Measurements from ENCODE around the gene SEMA5B.

SEMA5B gene

DNA sequence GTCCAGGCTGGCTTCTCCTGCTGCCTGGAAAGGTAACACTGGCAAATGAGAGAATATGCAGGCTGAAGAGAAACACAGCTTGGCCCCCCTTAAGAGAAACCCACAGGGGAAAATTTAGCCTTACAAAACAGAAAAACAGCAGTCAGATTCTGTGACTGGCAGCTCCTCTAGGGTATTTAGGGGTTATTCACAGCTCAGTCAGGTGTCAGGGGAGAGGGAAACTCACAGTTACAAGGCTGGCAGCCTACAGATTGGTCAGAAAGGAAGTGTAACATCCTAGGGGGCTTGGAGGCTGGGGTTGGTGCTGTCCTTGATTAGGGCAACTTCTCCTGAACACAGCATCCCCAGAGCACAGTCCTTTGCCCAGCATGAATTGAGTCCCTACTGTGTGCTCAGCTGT lies 81.4 kb downstream of the SEMA5B start:
- DNase-seq (ENCODE audit: low read depth in 2 of 2), result no peak

DNA sequence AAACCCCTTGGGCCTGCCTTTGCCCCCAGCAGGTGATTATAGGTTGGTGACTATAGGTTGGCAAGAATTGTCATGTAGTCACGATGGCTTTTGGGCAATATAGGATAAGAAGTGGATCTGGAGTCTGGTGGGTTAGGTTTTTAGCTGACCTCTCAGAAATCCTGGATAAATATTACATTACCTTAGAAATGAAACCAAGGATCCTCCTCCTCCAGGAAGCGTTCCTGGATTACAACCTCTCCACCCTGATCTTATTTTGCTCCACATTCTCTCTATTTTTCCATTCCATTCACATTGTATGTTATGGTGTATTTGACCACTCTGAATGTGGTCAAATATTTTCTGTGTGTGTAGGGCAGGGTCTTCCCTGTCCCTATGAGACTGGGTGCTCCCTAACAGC lies 82.3 kb downstream of the SEMA5B start:
- DNase-seq (ENCODE audit: low read depth in 2 of 2), result no peak

DNA sequence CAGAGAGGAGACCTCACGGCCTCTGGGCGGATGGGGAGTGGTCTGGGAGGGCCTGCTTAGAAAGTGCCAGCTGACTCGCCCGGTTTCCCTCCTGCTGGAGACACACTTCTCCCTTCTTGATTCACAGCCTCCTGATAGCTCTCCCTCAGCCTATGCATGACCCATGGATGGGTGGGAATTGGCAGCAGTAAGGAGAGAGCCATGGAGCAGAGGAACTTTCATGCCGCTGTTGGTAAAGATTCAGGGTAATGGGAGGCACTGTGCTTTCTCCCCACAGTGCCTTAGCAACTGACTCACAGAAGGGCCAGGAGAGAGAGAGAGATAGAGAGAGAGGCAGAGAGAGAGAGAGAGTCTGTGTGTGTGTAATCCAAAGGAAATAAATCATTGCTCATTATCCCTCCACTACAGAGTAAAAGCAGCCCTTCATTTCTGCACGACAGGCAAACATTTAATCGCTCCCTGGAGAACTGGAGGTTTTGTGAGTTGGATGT lies 82.8 kb downstream of the SEMA5B start:
- DNase-seq (ENCODE audit: low read depth in 2 of 2), result no peak

DNA sequence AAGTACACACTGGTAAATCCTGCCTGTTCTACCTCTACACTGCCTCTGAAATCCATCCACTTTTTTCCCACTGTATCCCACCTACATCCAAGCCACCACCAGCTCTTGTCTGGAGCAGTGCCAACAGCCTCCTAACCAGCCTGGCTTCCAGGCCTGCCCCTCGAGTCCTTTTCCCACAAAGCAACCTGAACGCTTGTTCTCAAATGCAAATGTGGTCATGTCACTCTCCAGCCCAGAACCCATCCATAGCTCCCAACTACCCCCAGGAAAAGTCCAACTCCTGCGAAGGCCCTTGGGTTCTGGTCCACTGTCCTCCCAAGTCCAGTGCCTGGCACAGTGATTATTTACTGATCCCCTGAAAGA lies 83.8 kb downstream of the SEMA5B start:
- DNase-seq (ENCODE audit: low read depth in 2 of 2), result no peak

DNA sequence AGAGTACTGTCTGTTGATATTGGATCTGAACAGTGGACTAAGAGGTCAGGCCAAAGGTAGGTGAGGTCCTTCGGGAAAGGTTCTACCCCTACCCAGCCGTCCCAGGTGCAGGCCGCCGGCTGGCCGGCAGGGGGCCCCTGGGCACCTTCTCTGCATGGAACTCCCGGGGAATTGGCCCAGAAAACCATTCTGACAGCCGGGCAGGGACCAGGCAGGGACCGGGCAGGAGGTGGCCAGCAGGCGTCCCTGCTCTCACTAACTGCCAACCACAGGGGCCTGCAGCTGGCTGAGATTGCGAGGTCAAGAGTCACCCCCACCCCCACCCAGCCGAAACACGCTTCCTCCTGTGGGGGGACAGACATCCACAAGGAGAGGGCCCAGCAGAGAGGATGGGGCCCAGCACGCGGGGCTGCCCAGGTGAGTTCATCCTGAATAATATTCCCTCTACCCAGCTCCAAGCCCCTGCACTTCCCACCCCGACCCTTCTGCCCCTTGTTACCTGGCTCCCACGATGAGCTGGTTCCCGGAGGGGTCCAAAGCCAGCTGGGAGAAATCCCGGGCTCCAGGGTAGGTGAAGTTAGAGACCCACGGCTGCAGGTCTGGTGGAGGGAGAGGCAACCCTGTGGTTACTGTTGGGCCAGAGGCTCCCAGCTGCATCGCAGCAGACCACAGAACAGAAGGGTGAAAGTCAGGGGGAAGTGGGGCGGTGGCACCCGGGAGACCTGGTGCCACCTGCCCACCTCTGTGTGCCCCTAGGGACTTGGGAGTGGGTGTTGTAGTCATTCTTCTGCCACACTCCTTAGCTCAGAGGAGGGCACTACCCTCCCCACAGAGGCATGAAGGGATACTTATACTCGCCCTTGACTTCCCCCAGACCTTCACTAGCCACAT lies 84.4 kb downstream of the SEMA5B start:
- no peak for DNase-seq (ENCODE audit: low read depth in 2 of 2)

DNA sequence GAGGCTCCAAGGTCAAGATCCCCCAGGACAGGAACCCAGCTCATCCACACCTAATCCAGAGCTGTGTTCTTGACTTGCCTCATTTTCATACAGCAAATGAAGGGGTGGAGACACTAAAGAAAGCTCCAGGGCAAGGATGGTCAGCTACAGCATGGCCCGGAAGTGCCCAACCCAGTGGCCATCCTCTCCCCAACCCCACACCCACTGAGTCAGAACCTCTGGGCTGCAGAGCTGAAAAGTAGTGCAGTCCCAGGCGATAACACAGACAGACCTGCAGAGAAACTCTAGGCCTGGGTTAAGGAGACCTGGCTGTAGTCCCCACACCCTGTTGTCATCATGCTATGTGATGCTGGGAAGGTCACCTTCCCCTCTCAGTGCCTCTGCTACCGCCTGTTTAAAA lies 85.3 kb downstream of the SEMA5B start:
- no peak for DNase-seq (ENCODE audit: low read depth in 2 of 2)

DNA sequence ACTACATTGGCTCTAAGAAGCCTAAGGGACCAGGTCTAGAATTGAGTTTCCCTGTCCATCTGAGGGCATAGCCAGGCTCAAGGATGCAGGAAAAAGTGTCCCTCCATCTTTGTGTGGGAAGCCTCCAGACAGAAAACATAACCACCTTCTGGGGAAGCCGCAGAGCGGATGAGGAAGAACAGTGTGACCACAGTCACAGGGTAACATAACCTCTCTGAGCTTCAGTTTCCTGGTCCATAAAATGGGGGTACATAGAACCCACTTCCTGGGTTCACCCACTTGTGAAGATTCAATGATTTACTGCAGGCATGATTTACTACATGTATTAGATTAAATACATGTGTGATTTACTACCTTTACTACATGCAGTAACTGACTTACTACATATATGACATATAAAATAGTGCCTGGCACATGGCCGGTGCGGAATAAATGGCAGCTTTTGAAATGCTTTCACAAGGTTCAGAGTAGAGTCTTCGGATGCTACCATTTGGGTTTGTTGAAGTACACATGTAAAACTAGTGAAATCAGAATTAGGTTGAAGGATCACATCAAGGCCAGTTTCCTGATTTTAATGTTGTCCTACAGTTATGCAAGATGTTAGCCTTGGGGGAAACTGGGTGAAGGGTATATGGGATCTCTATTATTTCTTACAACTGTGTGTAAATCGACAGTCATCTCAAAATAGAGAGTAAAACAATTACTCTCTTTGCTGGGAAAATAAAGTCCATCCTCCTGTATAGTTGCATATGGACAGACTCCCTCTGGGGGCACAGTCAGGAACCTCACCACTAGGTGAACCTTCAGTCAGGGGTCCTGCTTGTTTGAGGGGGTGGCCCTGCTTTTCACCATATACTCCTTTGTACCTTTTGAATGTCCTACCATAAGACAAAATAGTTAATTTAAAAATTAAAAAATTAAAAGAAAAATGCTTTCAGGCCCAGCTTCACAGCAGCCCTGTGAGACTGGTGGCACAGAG lies 86.0 kb downstream of the SEMA5B start:
- DNase-seq (ENCODE audit: low read depth in 2 of 2), result no peak

DNA sequence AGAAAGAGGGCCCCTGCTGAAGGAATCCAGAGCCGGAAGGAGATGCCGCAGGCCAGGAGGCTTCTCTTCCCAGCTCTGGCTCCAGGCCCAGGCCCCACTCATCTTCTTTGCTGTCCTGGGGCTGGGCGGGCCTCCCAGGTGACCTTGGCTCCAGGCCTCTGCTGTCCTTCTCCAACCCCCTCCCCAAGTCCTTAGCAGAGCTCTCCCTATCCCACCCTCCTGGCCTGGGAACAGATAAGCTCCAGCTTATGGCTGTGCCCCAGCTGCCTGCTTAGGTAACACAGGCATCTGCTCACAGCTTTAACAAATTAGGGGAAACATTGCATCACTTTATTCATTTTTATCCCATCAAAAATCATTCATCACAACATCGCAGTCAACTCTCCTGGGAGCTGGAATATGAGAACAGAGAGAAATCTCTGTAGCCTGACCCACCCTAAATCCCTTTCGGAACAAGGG lies 86.9 kb downstream of the SEMA5B start:
- DNase-seq (ENCODE audit: low read depth in 2 of 2), result no peak

DNA sequence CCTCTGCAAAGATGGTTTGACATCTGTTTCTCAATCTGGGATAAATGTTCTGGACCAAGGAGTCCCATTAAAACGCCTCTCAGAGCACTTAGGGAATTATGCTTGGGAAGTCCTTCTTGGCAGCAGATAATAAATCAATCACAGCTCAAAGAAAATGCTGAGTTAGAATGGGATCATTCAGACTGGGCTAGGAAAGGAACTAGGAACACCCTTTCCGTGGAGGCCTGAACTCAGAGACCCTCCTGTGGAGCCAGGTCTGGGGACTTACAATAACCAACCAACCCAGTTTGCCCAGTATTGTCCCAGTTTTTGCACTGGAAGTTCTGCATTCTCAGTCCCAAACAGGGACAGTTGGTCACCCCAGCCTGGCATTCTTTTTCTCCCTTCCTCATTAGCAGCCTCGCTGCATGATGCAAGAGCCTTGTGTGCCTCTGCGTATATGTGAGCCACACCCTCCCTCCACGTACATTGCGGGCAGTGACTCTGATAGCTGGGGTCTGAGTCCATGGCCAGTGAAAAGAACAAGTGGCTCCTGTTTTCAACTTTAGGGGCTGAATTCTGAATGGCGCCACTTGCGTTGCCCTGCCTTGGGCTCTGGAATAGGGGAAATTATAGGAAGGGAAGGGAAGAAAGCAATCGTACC lies 88.7 kb downstream of the SEMA5B start:
- DNase-seq (ENCODE audit: low read depth in 2 of 2), result no peak

DNA sequence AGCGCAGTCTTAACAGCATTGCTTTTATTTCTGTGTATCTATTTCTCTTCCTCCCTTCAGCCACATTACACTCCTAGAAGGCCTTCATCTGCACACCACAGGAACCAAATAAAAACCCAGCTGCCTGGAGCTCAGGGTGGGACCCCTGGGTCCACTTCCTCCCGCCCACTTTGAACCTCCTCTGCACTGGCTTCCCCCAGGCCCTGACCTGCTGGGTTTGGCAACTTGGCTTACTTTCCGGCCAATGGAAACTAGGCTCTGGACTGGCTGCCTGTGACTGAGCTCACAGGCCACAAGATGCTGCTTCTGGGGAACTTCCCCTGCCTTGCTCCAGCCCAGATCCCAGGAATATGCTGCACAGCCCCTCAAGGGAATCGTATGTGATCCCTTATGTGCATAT lies 89.8 kb downstream of the SEMA5B start:
- no peak for DNase-seq (ENCODE audit: low read depth in 2 of 2)

DNA sequence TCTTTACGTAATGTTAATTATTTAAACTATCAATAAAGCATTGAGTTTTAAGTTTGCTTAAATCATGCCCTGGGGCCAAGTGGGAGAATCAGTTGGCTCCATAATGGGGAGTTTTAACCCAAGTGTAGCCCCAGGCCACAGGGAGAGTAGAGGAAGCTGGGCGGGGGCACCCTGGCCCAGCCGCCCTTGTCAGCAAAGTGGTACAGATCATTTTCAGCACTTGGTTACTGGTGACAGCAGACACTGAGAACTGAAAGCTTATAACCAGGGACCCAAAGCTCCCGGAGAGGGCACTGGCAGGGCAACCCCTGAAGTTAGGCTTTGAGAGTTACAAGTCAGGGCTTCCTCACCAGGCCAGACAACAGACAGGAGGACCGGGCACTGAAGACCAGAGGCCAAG lies 90.6 kb downstream of the SEMA5B start:
- DNase-seq (ENCODE audit: low read depth in 2 of 2), result no peak

DNA sequence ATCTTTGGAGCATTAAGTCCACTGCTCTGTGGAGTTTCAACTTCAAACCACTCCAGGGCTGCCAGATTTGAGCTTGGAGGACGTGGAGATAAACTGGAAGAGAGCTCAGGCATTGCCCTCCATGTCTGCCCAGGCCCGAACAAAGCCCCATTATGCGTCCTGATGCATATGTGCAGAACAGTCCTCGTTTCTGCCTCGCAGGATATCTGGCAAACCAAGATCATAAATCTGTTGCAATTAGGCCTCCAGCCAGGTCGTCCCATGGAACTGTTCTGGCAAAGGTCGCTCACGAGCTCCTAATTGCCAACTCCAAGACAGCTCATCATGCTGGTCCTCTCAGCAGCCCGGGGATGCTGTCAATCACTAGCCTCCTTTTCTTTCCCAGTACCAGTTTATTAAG lies 91.2 kb downstream of the SEMA5B start:
- no peak for DNase-seq (ENCODE audit: low read depth in 2 of 2)

DNA sequence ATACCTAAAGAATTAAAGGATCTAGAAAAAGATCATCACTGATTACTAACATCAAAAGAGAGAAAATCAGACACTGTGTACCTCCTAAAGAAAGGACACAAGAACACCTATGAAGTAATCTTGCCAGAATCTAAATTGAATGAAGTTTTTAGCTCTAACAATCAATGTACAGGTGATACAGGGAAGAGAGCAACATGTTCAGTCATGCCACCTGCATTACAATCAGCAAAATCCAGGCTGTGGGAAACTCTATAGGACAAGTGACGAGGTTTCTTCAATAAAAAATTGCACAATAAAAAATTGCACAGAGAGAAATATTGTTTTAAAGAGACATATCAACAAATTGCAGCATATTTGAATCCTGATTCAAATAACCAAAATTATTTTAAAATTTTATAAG lies 93.3 kb downstream of the SEMA5B start:
- DNase-seq (ENCODE audit: low read depth in 2 of 2), result no peak

DNA sequence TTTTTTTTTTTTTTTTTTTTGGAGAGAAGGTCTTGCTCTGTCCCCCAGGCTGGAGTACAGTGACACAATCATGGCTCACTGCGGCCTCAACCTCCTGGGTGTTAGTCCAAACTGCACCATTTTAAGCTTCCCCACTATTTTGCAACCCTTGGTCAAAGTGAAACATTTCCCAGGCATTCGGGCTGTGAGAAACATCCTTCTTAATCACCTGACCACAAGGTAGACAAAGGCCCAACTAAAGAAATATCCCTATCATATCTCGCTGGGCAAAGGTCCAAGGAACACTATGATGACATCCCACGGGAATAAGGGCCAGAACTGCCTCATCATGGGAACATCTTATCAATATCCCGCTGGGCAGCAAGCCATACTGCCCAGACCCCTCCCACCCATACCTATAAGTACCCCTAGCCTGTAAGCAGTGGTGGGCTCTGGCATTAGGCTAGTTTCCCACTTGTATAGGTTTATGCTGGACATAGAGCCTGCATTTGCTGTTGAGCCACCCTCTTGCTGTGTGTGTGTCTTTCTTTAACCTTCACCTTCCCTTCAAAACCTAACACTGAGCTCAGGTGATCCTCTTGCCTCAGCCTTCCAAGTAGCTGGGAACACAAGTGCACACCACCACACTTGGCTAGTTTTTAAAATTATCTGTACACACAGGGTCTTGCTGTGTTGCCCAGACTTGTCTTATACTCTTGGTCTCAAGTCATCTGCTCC lies 95.2 kb downstream of the SEMA5B start:
- no peak for DNase-seq (ENCODE audit: low read depth in 2 of 2)

DNA sequence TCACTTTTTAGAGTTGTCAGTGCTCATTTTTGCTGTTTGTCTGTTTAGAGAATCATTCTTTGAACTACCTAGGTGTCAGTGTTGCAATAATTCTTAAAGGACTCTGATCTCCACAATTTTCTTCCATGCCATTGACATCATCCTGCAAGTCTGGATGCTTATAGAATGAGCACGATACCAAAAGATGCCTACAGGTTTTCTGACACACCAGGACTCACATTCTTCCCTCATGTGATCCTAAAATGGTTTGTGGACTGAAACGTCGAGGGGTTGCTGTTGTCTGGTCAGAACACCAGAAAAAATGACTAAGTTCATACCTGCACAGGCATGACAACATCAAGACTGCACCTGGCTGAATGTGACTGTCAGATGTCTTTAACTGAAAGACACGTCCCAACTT lies 95.9 kb downstream of the SEMA5B start:
- DNase-seq (ENCODE audit: low read depth in 2 of 2), result no peak

DNA sequence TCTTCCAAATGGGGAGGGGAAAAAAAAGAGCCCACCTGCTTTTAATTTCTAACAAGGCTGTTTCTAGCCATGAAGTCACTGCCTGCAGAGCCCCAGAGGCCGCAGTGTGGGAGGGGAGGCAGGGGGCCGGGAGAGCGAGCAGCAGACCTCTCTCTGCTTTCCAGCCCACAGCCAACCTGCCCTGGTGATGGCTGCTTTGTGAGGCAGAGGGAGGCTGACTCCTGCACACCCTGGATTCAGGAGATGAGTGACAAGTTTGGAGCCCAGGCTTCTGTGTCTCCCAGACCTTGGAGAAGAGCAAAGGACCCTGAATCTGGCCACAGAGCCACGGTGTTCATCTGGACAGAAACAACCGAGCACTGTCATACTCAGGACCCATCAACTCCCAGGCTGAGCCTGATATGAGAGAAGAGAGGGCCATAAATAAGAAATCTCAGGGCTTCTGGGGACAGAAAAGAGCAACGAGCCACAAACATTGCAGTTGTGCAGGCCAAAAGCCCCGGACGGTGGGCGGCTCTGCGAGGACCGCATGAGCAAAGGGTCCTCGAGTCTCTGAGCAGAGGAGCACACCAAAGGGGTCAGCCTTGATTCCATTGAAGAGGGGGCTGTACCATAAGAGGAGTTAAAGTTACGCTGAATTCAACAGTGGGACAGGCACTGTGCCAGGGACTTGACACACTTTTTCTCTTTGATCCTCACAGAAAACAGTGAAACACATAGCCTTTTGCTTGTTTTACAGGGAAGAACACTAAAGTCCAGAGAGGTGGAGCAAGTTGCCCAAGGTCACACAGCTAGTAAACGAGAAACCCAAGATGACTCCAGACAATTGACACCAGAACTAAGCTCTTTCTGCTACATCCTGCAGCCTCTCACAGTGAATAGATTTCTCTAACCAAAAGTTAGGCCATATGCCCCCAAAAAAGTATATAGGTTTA lies 97.2 kb downstream of the SEMA5B start:
- DNase-seq (ENCODE audit: low read depth in 2 of 2), result no peak

DNA sequence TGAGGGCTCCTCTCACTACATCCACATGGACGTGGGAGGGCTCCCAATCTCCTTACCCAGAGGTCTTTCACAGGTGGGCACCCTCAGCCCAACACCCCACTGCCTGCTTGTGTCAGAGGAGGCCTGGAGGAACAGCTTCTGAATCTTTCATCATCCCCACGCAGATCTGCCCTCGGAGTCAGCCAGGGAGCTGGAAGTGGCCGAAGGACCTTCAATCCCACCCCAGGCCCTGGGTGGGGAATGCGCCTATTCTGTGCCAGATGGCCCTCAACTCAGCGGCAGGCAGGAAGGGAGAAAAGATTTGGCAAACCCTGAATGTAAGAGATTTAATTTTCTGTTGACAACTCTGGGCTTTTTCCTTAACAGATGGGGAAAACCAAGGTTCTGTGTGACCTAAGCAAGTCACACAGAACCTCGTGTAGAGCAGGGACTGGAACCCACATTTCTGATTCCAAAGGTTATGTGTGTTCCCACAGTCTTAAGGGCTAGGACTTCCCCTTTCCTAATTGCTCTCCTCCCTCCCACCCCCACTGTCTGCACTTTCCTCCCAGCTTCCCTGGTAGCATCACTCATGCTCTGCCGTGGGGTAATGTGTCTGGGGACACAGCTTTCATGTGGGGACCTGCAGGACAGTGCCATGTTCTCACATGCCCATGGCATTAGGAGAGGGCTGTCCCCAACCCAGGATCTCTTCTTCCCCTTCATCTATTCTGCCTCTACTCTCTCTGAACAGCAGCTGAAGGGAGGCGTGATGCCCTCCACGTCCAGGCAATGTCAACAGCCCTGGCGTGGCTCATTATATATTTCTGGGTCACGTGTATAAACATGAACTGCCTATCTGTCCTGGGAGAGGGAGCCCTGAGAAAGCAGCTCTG lies 98.1 kb downstream of the SEMA5B start:
- DNase-seq (ENCODE audit: low read depth in 2 of 2), result no peak

DNA sequence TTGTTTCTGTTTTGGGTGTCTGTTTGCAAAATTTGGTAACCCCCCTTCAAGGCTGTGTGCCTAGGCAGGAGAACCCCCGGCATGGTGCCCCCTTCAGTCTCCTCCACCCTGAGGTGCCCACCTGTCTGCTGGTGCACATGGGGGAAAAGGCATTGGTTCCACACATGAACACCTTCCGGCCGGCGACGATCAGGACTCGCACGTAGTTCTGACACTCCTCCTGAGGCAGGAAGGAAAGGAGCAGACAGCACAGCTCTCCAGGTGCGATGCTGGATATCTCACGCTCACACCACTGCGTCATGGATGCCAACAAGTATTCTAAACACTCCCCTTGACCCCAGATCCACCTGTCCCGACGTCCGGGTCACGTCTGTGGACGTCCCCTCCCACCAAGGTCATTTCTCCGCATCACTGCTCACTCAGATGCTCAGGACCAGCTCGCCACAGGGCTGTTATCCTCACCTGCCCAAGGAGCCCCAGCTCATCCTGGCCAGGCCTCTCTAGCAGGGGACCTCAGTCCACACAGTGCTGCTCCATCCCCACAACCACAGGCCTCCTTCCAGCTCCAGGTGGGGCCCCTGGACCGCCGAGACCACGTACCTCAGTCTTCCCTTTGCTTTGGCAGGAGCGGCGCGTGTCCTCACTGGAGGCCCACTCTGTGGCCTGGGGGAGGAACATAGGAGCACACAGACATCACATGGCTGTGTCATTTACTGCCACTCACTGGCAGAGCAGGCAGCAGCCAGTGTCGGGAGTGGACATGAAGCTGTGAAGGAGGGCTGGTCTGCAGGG lies 99.0 kb downstream of the SEMA5B start:
- no peak for DNase-seq (ENCODE audit: low read depth in 2 of 2)
